NCI-H187 (cell line): ENCODE data around the gene NCAPH2.
"Not testable (repeated sequence)": the region's sequence is repeated elsewhere in the genome, so short reads cannot be mapped to it uniquely, and the experiment has no call there.

ENCODE experiments used
- DNase-seq, 2 experiments: peaks; one replicate each; lab custom pipeline; 2025; lab: John Stamatoyannopoulos, UW

NCAPH2 gene

DNA sequence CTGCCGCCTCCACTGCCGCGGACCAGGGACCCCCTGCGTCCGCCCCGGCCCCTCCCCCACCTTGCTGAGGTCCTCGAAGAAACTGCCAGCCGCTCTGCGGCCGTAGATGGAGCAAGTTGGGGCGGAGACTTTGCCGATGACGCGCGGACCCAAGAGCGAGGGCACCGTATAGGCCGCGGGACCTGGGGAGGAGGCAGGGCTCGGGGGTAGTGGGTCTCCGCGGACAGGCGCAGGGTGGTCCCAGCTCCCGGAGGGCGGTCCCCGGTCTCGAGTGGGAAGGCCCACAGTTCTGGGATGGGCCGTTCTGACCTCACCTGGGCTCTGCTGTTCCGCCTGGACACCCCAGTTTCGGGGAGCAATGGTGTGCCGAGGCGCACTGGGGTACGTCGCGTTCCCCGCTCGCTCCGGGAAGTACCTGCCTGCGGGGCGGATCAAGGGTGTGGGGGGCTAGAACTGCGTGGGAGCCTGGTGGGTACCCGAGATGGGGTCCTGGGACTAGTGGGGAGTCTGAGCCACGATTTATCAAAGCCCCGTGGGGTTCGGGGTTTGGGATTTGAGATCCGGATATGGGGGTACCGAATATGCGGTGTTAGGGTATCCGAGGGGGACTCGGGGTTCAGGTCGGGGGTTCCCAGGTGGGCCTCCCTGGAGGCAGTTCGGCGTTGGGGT, 23.0 kb downstream of the NCAPH2 start:
- DNase-seq = no peak

DNA sequence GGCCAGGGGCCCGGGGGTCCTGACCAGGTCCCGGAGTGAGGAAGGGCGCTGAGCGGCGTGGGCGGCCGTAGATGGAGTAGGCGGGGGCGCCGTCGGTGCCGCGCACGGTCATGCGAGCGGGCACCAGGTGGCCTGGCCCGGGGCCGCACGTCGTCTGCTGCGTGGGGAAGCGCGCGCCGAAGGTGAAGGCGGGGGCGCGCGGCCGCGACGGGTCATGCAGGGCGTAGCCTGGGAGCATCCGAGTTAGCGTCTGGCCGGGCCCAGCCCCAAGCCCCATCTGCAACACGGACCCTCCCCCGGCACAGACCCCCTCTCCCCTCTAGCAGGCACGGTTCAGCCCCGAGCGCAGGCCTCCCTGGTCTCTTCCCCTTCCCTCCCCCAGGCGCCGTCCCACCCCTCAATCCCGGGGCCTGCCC, 23.5 kb downstream of the NCAPH2 start:
- DNase-seq = no peak

DNA sequence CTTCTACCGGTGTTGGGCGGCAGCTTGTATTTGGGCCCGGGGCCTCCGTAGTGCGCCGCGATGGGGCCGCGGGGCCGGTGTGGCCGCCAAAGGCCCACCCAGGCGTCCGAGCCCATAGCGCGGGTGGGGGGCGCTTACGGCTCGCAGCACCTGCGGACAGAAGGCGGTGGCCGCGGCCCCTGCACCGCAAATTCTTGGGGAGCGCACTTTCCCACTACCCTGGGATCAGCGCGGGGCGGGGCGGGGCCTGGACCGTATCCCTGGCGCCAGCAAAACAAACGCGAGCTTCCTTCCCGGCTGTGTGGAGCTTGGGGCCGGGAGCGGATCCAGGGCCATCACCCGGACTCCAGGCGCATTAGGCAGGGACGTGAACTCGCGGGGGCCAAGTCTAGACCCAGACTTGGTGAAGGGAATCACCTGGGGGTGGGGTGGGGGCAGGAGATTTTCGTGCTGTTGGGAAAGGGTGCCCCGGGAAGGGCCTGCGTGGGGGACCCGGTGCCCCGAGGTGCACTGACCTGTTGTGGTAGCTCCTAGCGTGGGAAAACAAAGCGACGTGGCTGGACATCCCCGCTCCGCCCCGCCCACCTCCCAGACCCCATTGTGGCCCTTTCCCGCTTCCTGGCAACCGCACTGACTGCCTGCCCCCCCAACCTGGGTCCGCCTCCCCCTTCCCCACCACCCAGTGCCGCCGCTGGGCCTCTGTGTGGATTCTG, 24.1 kb downstream of the NCAPH2 start:
- no peak for DNase-seq

DNA sequence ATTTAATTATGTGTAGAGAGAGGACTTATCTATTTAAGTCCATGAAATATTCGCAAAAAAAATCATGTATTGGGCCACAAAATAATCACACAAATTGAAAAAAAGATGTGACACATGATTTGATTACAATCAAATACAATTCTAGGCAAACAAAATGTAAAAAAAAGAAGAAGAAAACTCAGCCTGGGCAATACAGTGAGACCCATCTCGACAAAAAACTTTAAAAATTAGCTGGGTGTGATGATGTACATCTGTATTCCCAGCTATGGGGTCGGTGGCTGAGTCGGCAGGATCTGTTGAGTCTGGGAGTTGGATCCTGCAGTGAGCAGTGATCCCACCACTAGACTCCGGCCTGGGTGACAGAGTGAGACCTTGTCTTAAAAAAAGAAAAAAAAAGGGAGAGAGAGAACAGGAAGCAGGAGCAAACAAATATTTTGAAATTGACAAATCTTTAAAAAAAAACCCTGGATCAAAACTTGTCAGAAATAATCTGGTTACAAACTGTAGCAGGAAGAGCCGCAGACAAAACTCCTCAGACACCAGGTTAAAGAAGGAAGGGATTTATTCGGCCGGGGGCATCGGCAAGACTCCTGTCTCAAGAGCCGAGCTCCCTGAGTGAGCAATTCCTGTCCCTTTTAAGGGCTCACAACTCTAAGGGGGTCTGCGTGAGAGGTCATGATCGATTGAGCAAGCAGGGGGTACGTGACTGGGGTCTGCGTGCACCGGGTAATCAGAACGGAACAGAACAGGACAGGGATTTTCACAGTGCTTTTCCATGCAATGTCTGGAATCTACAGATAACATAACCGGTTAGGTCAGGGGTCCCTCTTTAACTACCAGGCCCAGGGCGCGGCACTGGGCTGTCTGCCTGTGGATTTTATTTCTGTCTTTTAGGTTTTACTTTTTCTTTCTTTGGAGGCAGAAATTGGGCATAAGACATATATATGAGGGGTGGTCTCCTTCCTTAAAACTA, 25.1 kb downstream of the NCAPH2 start:
- no peak for DNase-seq

DNA sequence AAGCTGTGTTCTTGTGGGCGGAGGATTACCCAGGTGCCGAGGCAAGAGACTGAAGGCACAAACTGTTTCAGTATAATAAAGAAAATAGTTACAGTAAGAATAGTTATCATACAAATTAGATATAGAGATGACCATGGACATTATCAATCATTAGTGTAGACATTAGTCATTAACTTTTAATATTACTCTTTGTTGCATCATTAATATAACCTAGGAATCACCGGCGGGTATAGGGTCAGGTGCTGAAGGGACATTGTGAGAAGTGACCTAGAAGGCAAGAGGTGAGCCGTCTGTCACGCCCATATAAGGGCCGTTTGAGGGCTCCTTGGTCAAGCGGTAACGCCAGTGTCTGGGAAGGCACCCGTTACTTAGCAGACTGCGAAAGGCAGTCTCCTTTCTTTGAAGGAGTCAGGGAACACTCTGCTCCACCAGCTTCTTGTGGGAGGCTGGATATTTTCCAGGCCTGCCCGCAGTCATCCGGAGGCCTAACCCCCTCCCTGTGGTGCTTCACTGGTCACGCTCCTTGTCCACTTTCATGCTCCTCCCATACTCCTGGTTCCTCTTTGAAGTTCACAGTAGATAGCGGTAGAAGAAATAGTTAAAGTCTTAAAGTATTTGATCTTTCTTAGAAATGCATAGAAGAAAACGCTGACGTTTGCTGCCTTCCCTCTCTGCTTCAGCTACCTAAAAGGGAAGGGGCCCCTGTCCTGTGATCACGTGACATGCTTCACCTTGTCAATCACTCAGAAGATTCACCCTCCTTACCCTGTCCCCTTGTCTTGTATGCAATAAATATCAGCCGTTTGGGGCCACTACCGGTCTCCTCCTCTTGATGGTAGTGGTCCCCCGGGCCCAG, 26.1 kb downstream of the NCAPH2 start:
- not testable (repeated sequence) for DNase-seq

DNA sequence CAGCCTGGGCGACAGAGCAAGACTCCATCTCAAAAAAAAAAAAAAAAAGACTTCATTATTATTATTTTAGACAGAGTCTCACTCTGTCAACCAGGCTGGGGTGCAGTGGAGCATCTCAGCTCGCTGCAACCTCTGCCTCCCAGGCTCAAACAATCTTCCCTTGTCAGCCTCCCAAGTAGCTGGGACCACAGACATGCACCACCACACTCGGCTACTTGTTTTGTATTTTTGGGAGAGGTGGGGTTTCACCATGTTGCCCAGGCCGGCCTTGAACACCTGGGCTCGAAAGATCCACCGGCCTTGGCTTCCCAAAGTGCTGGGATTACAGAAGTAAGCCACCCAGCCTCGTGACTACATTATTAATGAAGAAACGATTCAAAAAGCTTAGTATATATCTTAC, 27.1 kb downstream of the NCAPH2 start:
- no peak for DNase-seq

DNA sequence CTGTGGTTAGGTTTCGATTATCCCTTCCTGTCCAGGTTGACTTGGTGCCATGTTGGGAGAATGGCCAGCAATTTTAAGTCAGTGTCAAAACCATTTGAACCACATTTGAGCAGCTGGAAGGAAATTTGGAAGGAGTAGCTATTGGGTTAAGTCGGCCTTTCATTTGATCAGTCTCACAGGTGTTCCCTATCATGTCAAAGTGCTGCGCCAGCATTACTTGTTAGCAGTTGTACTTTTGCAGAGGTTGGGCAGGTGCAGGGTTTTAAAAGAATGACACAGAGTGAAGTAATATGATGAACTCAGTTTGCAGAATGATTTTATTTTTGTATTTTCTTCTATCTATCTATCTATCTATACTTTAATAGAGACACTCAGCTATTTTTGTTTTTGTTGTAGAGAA, 28.2 kb downstream of the NCAPH2 start:
- DNase-seq = no peak

DNA sequence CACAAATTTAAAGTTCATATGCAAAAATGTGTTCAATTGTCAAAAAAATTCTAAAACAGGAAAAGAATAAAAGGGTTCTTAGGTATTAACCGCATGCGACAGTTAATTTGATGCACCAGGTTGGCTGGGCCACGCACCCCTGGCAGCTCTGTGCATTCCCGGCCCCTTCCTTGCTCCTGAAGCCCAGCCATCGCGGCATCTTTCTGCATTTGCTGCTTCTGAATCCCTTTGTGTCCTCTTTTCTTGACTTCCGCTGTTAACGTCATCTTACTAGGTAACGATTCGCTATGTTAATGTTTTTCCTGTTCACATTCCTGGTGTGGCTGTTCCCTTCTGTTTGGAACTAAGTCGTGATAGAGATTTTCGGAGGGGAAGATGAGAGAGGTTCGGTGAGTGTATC, 29.7 kb downstream of the NCAPH2 start:
- no peak for DNase-seq

DNA sequence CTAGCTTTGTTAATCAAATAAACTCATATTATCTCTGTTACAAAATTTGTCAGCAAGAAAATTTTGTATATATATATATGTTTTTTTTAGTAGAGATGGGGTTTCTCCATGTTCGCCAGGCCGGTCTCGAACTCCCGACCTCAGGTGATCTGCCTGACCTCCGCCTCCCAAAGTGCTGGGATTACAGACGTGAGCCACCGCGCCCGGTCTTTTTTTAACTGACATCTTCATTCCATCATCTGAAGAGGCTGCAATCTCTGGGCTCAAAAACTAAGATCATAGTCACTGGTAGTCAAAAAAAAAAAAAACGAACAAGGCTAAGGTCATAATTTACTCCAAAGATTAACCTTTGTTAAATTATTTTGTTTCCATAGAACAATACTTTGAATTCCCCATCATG, 32.4 kb downstream of the NCAPH2 start:
- no peak for DNase-seq

DNA sequence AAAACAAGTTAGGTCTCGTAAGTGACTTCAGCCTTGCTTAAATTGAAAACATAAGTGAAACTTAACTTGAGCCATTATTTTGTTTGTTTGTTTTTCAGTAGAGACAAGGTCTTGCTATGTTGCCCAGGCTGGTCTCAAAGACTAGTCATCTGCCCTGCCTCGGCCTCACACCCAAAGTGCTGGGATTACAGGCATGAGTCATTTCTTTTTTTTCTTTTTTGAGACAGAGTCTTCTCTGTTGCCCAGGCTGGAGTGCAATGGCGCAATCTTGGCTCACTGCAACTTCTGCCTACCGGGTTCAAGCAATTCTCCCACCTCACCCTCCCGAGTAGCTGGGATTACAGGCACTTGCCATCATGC, 33.6 kb downstream of the NCAPH2 start:
- not testable (repeated sequence) for DNase-seq

DNA sequence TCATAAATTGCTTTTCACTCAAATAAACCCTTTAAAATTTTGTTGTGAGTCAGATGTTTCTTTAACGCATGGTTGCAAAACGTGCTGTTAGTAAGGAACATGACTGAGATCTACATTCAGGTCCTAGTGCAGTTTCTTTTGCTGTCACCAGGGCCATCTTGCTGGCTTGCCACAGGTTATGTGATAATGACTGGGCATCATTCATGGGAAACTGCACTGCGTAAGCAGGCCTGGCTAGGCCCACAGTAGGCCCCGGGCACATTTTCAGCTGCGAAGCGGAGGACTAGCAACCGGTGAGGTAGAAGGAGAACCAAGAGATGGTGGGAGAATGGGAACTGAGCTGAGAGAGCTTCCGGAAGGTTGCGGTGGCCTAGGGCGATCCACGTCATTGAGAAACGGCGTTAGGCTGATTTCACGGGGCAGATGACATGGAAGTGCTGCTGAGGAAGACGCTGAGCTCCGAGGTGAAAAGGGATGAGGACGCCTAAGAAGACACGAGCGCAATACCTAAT, 34.4 kb downstream of the NCAPH2 start:
- DNase-seq = no peak

DNA sequence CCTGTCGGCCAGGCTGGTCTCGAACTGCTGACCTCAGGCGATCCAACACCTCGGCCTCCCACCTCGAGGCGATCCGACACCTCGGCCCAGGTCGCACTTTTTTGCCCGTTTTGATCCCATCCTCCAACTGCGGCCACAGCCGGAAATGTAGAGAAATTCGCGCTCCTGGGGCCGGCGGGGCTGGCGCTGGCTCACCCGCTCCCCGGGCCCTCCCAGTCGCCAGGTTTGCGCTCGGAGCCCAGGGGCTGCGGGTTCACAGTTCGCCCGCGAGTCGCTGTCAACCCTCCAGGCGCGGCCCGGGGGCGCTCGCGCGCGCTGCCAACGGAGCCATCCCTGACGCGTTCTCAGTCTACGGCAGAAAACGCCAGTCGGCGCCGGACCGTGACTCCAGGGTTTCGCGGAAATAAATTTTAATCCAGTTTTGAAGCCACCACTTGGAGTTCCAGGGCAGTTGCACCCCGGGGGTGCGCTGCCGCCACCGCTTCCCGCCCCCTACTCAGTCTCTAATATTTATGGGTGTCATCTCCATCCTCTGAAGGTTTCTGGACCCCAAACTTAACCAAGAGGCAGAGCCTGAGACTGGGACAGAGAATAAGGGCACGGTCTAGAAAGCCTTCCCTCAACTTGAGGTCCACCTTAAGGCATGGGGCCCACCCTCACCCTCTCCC, 36.2 kb downstream of the NCAPH2 start:
- DNase-seq = no peak

DNA sequence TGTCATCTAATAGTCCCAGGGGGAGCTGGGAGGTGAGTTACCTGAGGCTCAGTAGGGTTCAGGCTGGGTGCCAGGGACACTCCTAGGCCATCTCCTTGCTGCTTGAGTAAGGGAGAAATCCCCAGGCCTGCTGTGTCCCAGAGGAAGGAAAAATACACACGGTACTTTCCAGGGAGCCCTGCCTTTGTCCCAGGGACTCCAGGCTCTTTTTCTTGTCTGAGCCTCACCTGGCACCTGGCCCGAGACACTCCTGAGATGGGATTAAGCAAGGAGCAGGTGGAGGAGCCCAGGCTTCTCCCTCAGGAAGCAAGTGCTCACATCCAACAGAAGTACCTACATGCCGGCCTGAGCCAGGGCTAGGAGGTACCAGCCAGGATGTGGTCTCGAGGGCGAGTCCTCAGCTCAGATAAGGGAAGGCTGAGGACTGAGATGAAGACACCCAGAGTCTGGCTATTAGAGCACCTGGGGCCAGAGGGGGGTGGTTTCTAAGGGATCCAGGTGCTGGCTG, 36.8 kb downstream of the NCAPH2 start:
- DNase-seq = no peak

DNA sequence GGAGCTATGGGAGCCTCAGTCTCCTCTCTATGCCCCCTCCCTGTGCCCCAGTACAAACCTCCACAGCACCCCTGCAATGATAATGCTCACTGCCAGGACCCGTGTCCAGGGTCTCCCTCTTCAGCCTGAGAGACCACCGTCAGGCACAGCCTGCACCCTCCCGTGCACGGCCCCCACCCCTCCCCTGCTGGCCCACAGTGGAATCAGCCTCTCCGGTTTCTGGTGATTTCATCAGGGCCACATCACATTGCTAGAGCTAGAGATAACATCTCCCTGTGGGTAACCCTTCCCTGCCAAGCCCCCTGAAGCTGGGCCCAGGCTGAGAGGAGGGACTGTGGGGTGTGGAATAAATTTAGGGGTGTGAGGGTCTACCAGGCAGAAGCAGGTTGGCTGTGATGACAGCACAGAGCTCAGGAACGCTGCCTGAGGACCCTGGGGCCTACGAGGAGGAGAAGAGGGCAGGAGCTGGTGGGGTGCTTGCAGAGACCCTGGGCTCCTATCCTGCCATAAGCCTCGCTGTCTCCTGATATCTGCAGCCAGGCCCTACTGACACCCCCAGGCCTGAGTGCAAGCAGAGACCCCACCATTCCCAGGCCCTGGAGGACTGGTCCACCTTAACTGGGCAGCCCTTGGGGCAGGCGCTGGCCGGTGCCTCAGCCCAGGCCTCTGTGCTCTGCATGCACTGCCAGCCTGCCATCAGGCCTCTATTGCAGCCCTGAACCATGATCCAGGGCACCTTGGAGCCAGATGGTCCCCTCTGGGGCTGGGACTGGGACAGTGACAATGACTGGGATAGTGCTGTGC, 37.7 kb downstream of the NCAPH2 start, which contains the start of gene KLHDC7B:
KLHDC7B (plus strand) TSS at position 378 of the 804 bp plus-strand sequence; CDS start at position 723, 345 bp downstream.
- no peak for DNase-seq

DNA sequence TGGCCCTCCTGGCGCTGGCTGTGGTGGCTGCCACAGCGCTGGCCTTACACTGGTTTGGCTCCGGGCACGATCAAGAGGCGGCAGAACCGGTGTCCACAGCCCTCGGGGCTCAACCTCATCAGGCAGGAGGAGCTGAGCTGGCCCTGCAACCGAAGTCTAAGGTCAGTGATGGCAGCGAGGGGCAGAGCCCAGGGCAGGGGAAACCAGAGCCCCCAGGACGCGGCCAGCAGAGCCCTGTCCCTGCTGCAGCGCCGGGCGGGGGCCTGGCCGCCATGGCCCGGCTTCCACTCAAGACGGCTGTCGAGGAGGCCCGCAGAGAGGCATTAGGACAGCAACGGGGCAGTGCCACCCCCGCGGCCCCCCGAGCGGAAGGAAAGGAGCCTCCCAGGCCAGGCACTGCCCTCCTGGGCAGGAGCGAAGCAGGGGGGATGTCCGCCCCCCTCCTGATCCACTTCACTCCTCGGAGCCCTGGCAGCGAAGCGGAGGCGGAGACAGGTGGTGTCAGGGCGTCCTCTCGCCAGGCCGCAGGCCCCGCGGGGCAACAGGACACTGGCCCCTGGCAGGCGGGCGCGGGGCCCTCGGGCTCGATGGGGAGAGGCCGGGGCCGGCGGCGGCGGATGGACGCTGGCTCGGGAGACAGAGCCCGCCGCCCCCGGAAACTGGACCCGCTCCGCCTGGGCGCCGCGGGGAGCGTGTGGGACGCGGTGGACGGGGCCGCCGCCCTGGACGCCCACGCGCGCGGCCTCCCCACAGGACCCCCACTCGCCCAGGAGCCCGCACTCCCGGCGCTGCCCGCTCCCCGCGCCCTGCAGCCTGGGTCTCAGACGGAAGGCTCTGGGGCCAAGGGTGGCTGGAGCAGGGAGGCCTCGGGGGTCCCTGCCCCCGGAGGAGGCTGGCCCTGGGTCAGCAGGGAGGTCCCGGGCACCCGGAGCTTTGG, 38.6 kb downstream of the NCAPH2 start:
- DNase-seq = no peak

DNA sequence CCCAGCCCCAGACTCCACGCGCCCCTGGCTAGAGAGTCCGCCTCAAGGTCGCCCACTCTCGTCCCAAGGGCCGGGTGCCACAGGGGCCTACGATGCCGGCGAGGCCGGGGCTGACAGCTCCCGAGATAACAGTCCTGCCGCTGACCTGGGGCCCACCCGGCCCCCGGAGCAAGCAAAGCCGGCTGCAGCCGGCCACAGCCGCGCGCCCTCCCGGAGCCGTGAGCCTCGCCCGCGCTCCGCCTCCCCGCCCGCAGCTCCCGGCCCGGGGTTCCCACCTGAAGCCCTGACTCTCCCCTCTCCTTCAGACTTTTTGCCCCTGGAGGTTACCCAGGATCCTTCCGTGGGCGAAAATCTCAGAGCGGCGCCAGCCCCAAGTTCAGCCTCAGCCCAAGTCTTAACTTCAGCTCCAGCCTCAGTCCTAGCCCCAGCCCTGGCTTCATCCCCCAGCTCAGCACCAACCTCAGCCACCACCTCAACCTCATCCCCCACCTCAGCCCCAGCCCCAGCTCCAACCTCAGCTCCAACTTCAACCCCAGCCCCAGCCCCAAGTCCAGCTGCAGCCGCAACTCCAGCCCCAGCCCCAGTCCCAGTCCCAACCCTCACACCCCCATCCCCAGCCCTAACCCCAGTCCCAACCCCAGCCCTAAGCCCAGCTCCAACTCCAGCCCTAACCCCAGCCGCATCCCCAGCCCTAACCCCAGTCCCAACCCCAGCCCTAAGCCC, 39.4 kb downstream of the NCAPH2 start:
- no peak for DNase-seq

DNA sequence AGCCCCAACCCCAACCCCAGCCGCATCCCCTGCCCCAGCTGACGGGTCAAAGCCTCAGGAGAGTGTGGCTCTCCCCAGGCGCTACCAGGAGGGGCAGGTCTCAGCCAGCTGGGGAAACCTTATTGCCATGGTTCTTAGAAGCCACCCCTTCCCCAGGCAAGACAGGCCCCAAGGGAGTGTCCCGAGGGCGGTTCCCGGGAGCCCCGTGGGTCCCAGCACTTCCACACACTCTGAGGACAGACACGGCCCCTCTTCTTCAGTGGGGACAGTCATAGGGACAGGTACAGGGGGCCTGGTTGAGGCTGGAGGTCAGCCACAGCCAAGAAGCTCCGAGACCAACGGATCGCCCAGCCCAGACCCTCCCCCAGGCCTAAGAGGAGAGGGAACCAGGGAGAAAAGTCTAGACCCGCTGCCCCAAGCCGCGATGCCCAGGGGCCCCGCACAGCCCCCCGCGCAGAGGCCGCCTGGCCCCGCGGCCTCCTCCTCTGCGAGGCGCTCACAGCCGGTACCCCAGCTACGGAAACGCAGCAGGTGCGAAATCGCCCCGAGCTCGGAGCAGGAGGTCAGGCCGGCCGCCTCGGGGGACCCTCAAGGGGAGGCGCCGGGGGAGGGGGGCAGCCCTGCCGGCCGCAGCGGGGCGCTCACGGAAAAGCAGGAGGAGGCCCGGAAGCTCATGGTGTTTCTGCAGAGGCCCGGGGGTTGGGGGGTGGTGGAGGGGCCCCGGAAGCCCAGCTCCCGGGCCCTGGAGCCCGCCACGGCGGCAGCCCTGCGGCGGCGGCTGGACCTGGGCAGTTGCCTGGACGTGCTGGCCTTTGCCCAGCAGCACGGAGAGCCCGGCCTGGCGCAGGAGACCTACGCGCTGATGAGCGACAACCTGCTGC, 40.3 kb downstream of the NCAPH2 start:
- no peak for DNase-seq
